BLaER1 (cell line): Measurements from ENCODE around the gene CENPO.

ENCODE experiments used
- H3K27ac ChIP-seq: shearing (Covaris generic); formaldehyde crosslinking; 2 replicates; pipeline ENCODE4 v1.8.1; 2022
- H3K27me3 ChIP-seq: shearing (Covaris generic); formaldehyde crosslinking; 2 replicates; pipeline ENCODE4 v1.8.1; 2022
- H3K36me3 ChIP-seq: shearing (Covaris generic); formaldehyde crosslinking; 2 replicates; pipeline ENCODE4 v1.8.1; 2022
- H3K4me1 ChIP-seq: shearing (Covaris generic); formaldehyde crosslinking; 2 replicates; pipeline ENCODE4 v1.8.1; 2022
- H3K4me2 ChIP-seq: shearing (Covaris generic); formaldehyde crosslinking; 2 replicates; pipeline ENCODE4 v1.8.1; 2022
- H3K4me3 ChIP-seq: shearing (Covaris generic); formaldehyde crosslinking; 2 replicates; pipeline ENCODE4 v1.8.1; 2022
- H3K9ac ChIP-seq: shearing (Covaris generic); formaldehyde crosslinking; 2 replicates; pipeline ENCODE4 v1.8.1; 2022
- H3K9me3 ChIP-seq: shearing (Covaris generic); formaldehyde crosslinking; 2 replicates; pipeline ENCODE4 v1.8.1; 2022
- H4K20me1 ChIP-seq: shearing (Covaris generic); formaldehyde crosslinking; 2 replicates; pipeline ENCODE4 v1.8.1; 2022
- Cebpa-rat ChIP-seq: shearing (Covaris generic); IDR thresholded peaks from 2 replicates; pipeline ENCODE4 v1.8.1; 2022

The CENPO gene

GRCh38 chr2:24792874-24793760, at the start of gene CENPO, which contains the start of gene PTRHD1:
Gene CENPO, plus strand, starts transcription at chr2:24793425. Its CDS starts 495 bp downstream, at chr2:24793920.
Gene PTRHD1, minus strand, starts transcription at chr2:24793391. Its CDS starts 14 bp downstream, at chr2:24793377.
- TF ChIP-seq Cebpa-rat = no peak
- Histone ChIP-seq H3K4me2 (peak within 1 kb of the TSS; percentile 86), H3K4me1 (peaks cover 33% of the 10 kb centered on the region), H3K27ac (peak within 1 kb of the TSS; percentile 98), H3K9me3 (no peaks in the 10 kb centered on the region; the same call in 1 of the 2 replicates), H3K4me3 (peak within 1 kb of the TSS; percentile 88), H4K20me1 (no peaks in the 10 kb centered on the region), H3K9ac (peak within 1 kb of the TSS; percentile 98), H3K36me3 (peaks cover 31% of the 10 kb centered on the region), H3K27me3 (no peaks in the 10 kb centered on the region)

- Histone ChIP-seq H3K4me3 (no peak overlapping the region), H3K4me2 (no peak overlapping the region), H3K27ac (no peak overlapping the region), H3K27me3 (no peaks in the 10 kb centered on the region), H3K36me3 (peaks cover 20% of the 10 kb centered on the region), H3K4me1 (no peaks in the 10 kb centered on the region), H4K20me1 (no peaks in the 10 kb centered on the region), H3K9ac (no peak overlapping the region), H3K9me3 (no peaks in the 10 kb centered on the region)
- no peak for TF ChIP-seq Cebpa-rat
Observed at GRCh38 chr2:24743924-24744323, 49.3 kb upstream of the CENPO start.

GRCh38 chr2:24744356-24744755, 48.9 kb upstream of the CENPO start:
- Histone ChIP-seq H3K36me3 (peaks cover 23% of the 10 kb centered on the region), H3K4me1 (no peaks in the 10 kb centered on the region), H3K4me3 (no peak overlapping the region), H4K20me1 (no peaks in the 10 kb centered on the region), H3K27me3 (no peaks in the 10 kb centered on the region), H3K27ac (no peak overlapping the region), H3K4me2 (no peak overlapping the region), H3K9me3 (no peaks in the 10 kb centered on the region), H3K9ac (no peak overlapping the region)
- no peak for TF ChIP-seq Cebpa-rat

GRCh38 chr2:24745825-24746224, 47.4 kb upstream of the CENPO start:
- H3K4me1 ChIP-seq = no peaks in the 10 kb centered on the region
- no peaks in the 10 kb centered on the region for H3K9me3 ChIP-seq
- no peak for TF ChIP-seq Cebpa-rat
- no peaks in the 10 kb centered on the region for H3K27me3 ChIP-seq
- no peak overlapping the region for H3K4me2 ChIP-seq
- H3K27ac ChIP-seq = no peak overlapping the region
- H3K36me3 ChIP-seq = peaks cover 23% of the 10 kb centered on the region
- H3K9ac ChIP-seq = no peak overlapping the region
- no peak overlapping the region for H3K4me3 ChIP-seq
- H4K20me1 ChIP-seq = no peaks in the 10 kb centered on the region

GRCh38 chr2:24747299-24747698, 45.9 kb upstream of the CENPO start:
- H4K20me1 ChIP-seq = no peaks in the 10 kb centered on the region
- no peaks in the 10 kb centered on the region for H3K9me3 ChIP-seq
- H3K9ac ChIP-seq = no peak overlapping the region
- no peak for TF ChIP-seq Cebpa-rat
- no peak overlapping the region for H3K27ac ChIP-seq
- H3K27me3 ChIP-seq = no peaks in the 10 kb centered on the region
- no peaks in the 10 kb centered on the region for H3K4me1 ChIP-seq
- H3K4me3 ChIP-seq = no peak overlapping the region
- H3K36me3 ChIP-seq = peaks cover 22% of the 10 kb centered on the region
- H3K4me2 ChIP-seq = no peak overlapping the region

GRCh38 chr2:24749069-24749691, 44.0 kb upstream of the CENPO start:
- Histone ChIP-seq H3K27me3 (no peaks in the 10 kb centered on the region), H3K27ac (no peak overlapping the region), H3K9me3 (no peaks in the 10 kb centered on the region), H3K4me2 (no peak overlapping the region), H3K36me3 (peaks cover 25% of the 10 kb centered on the region), H3K4me1 (no peaks in the 10 kb centered on the region), H3K9ac (no peak overlapping the region), H3K4me3 (no peak overlapping the region), H4K20me1 (no peaks in the 10 kb centered on the region)
- TF ChIP-seq Cebpa-rat = no peak

GRCh38 chr2:24754985-24755705, 38.1 kb upstream of the CENPO start:
- Histone ChIP-seq H4K20me1 (no peaks in the 10 kb centered on the region), H3K4me2 (no peak overlapping the region), H3K36me3 (peaks cover 46% of the 10 kb centered on the region), H3K9ac (no peak overlapping the region), H3K9me3 (no peaks in the 10 kb centered on the region), H3K4me3 (no peak overlapping the region), H3K27ac (no peak overlapping the region), H3K27me3 (no peaks in the 10 kb centered on the region), H3K4me1 (no peaks in the 10 kb centered on the region)
- TF ChIP-seq Cebpa-rat = no peak

- H3K27ac ChIP-seq = no peak overlapping the region
Observed at GRCh38 chr2:24756789-24757188, 36.4 kb upstream of the CENPO start.

GRCh38 chr2:24761866-24762265, 31.4 kb upstream of the CENPO start:
- Histone ChIP-seq H3K9me3 (peaks cover 11% of the 10 kb centered on the region), H3K4me2 (no peak overlapping the region), H3K9ac (no peak overlapping the region), H3K27me3 (no peaks in the 10 kb centered on the region), H4K20me1 (no peaks in the 10 kb centered on the region), H3K4me1 (peaks cover 22% of the 10 kb centered on the region), H3K27ac (no peak overlapping the region), H3K36me3 (peaks cover 50% of the 10 kb centered on the region), H3K4me3 (no peak overlapping the region)
- no peak for TF ChIP-seq Cebpa-rat

More at GRCh38 chr2:24756789-24757188, 36.4 kb upstream of the CENPO start:
- no peak overlapping the region for H3K9ac ChIP-seq
- no peaks in the 10 kb centered on the region for H4K20me1 ChIP-seq
- no peak overlapping the region for H3K4me3 ChIP-seq
- H3K27me3 ChIP-seq = no peaks in the 10 kb centered on the region
- no peaks in the 10 kb centered on the region for H3K4me1 ChIP-seq
- H3K4me2 ChIP-seq = no peak overlapping the region
- no peaks in the 10 kb centered on the region for H3K9me3 ChIP-seq
- no peak for TF ChIP-seq Cebpa-rat
- H3K36me3 ChIP-seq = peaks cover 48% of the 10 kb centered on the region
